ENCODE results near the gene PES1.
"Not testable (repeated sequence)": the region's sequence is repeated elsewhere in the genome, so short reads cannot be mapped to it uniquely, and the experiment has no call there.

Gene PES1

DNA sequence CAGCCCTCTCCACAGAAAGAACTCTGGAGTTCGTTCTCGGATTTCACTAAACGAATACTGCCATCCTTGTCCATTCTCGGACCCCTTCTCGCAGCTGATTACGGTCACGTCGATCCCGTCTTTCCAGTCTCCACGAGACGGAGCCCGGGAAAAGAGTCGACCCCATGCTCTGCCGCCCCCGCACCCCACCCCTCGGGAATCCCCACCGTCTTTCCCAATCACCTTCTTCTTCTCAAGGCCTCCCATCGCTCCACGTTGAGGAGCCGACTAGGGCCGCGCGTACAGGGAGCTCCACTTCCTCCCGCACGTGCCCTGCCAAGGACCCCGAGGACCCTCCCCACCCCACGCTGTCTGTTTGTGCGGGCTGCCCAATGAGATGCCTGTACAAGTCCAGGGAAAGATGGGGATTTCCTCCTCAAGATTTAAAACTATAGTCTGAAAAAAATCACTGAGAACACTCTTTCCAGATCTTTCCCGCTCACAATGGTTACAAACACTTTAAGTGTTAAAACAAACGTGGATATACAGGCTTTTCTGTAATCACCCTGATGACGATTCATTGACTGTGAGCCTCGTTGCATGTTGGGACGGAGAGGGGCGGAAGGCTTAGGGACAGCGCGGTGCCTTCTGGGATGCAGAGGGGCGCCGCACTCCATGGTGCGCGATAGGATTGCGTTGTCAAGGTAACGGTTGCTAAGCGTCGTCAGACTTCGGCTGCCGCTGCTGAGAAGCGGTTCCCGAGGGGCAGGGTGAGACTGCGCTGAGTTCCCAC, at the start of gene PES1:
Gene PES1 (minus strand): TSS at position 323 of the 772 bp plus-strand sequence. CDS start 77 bp downstream, at position 246.
- DNase-seq = peak; percentile 97

DNA sequence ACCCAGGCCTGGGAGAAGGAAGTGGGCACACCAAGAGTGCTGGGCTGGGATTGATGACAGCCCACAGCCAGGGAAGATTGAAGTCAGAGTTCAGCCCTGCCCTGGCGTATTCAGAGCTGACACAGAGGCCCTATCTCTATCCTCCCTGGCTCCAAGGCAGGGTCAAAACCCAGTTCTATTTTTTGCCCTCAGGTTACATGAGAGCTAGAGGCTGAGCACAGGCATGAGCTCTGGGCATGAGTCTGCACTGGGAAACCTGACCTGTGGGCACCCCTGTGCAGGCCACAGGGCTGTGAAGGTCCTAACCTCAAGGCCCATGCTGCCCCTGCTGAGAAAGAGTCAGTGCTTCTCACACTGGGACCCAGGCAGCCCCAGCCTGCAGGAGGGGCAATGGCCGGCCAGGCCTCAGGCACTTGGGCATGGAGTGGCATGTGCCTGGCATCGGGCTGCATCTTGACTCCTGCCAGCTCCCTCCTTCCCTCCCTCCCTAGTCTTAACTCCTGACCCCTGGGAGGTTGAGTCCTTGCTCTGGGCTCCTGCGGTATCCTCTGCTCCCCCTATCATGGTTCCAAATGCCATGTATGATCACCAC, 49.2 kb upstream of the PES1 start:
- DNase-seq = no peak

DNA sequence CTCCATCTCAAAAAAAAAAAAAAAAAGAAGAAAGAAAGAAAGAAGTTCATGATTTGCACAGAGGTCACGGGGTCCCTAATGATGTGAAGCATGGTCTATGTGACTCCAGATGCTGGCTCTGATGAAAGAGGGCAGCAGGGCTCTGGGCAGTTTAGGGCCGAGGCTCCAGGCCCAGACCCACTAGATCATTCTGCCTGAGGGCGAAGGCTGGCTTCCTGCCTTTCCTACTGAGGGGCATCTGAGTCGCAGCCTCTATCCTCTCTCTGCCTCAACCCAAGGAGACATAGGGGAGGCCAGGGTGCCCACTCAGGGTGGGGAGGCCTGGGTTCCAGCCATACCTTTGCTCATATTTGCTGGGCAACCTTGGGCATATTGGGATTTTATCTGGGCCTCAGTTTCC, 48.7 kb upstream of the PES1 start:
- no peak for DNase-seq

DNA sequence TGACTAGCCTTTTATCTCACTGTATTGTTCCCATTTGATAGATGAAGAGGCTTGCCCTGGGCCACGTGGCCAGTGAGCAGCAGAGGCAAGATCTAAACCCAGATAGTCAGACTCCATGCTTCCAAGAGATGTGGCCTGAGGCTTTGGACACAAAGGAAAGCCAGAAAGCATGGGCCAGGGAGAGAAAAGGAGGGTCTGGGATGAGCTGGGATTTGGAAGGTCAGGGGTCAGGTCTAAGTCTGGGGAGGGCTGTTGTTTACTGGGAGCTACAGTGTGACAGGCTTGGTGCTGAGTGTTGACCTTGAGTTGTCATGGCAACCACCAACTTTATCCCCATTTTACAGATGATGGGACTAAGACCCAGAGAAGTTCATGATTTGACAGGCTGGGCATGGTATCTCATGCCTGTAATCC, 46.0 kb upstream of the PES1 start:
- DNase-seq = no peak

DNA sequence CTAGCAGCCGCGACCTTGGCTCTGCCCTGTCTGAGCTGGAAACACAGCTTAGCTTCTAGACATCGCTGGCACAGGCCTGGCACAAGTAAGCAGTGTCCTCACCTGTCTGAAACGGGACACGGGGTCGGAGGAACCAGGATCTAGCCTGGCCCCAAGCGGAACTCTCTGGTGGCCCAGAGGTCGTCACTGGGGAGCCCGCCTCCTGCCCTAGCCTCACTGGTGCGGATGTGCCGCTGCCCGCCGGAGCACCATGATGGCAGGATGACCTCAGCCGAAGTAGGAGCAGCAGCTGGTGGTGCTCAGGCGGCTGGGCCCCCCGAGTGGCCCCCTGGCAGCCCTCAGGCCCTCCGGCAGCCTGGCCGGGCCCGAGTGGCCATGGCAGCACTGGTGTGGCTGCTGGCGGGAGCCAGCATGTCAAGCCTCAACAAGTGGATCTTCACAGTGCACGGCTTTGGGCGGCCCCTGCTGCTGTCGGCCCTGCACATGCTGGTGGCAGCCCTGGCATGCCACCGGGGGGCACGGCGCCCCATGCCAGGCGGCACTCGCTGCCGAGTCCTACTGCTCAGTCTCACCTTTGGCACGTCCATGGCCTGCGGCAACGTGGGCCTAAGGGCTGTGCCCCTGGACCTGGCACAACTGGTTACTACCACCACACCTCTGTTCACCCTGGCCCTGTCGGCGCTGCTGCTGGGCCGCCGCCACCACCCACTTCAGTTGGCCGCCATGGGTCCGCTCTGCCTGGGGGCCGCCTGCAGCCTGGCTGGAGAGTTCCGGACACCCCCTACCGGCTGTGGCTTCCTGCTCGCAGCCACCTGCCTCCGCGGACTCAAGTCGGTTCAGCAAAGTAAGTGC, 44.7 kb upstream of the PES1 start:
- DNase-seq = no peak

DNA sequence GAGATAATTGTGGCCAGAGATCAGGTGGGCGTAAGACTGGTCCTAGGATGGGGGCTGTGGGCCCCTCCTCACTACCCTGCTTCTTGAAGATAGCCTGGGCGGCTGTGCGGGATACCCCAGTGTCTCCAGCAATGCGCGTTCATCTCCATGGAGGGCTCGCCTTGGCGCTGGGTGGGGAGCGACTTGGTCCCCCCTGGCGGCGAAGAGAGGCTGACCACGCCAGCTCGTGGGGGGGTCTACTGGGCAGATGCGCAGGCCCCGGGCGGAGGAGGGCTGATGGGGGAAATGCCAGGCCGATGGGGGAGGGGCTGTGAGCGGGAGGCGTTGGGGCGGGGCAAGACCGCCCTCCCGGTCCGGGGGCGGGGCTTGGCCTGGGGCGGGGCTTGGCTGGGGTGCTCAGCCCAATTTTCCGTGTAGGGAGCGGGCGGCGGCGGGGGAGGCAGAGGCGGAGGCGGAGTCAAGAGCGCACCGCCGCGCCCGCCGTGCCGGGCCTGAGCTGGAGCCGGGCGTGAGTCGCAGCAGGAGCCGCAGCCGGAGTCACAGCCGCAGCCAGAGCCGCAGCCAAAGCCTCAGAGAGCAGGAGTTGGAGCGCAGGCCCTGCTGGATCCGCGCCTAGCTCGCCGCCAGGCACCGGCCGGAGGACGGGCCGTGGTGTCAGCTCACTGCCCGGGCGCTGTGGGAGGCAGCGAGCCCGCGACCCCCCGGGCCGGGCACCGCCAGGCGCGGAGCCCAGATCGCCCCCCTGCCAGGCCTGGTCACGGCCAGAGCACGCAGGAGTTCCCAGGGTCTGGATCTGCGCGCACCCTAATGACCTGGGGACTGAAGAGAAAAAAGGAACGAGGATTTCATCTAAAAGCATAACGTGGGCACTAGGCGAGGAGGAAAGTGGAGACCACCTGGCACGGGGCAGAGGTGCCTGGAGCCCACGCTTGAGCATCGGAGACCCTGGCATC, 43.8 kb upstream of the PES1 start, which contains the start of gene SLC35E4:
Gene SLC35E4 (plus strand): TSS at position 509 of the 953 bp plus-strand sequence. CDS start 670 bp downstream, outside the sequence.
- peak; percentile 92 for DNase-seq

DNA sequence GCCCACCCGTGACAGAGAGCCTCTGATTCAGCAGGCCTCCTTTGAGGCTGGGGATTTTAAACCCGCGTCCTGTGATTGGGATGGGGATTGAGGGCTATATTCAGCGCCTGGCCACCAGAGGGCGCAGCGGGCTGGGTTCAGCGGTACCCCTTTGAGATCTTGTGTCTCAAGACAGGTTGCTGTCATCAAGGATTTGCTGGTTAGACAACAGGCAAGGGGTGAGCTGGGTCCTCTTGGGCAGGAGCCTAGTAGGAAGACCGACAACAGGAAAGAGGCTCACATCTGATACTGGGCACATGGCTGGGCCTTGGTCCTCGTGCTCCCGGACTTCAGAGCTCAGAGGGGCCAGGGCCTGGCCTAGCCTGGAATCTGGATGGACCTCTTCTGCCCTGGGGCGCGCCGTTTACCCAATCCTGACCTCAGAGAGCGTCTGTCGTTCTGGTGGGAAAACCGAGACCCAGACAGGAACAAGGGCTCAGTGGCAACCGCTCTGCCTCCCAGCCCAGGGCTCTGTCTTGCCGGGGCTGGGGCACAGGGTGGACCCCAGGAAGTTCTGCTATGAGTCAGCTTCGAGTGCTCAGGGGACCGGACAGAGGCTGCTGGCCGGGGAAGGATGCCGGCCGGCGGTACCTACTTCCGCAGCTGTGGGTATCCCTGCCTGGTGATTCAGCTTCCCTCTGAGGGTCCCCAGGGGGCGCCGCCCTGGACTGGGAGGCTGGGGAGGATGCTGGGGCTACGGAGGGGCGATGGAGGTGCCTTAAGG, 42.9 kb upstream of the PES1 start:
- peak; percentile 85 for DNase-seq

DNA sequence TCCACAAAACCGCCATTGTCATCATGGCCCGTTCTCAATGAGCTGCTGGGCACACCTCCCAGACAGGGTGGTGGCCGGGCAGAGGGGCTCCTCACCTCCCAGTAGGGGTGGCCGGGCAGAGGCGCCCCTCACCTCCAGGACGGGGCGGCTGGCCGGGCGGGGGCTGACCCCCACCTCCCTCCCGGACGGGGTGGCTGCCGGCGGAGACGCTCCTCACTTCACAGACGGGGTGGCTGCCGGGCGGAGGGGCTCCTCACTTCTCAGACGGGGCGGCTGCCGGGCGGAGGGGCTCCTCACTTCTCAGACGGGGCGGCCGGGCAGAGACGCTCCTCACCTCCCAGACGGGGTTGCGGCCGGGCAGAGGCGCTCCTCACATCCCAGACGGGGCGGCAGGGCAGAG, 39.8 kb upstream of the PES1 start:
- DNase-seq = not testable (repeated sequence)

DNA sequence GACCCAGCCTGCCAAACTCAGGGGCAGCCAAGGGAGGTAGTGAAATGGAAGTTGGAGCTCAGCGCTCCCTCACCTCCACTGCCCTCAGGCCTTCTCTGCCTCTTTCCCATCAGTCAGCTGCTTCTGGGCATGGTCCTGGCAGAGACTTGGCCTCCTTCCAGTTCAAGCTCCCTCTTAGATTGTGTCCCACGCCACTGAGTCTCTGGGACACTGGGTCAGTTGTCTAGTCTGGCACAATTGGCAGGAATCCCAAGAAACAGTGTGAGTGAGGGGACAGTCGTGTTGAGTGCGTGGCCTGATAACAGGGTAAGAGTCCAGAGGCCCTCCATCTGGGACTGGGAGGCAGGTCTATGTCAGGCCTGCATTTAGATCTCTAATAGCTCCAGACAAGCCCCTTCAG, 36.8 kb upstream of the PES1 start:
- no peak for DNase-seq

DNA sequence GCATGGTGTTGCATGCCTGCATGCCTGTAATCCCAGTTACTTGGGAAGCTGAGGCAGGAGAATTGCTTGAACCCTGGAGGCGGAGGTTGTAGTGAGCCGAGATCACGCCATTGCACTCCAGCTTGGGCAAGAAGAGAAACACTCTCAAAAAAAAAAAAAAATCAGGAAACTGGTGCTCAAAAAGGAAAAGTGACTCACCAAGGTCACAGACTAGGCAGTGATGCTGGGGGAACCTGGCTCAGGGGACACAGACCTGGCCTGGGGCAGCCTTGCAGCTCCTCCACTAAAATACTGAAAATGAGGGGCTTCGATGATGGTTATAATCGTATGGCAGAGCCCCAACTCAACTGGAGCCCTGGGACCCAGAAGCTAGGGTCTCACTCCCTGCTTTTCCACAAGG, 35.8 kb upstream of the PES1 start:
- DNase-seq = no peak

DNA sequence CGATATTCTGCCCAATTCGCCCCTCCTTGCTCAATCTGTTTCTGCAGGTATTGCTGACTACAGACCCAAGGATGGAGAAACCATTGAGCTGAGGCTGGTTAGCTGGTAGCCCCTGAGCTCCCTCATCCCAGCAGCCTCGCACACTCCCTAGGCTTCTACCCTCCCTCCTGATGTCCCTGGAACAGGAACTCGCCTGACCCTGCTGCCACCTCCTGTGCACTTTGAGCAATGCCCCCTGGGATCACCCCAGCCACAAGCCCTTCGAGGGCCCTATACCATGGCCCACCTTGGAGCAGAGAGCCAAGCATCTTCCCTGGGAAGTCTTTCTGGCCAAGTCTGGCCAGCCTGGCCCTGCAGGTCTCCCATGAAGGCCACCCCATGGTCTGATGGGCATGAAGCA, 34.7 kb upstream of the PES1 start:
- no peak for DNase-seq

DNA sequence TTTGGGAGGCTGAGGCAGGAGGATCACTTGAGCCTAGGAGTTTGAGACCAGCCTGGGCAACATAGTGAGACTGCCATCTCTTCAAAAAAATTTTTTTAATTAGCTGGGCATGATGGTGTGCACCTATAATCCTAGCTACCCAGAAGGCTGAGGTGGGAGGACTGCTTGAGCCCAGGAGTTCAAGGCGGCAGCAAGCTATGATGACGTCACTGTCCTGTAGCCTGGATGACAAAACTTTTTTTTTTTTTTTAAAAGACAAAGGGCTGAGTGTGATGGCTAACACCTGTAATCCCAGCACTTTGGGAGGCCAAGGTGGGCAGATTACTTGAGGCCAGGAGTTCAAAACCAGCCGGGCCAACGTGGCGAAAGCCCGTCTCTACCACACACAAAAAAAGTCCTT, 28.2 kb upstream of the PES1 start:
- not testable (repeated sequence) for DNase-seq

DNA sequence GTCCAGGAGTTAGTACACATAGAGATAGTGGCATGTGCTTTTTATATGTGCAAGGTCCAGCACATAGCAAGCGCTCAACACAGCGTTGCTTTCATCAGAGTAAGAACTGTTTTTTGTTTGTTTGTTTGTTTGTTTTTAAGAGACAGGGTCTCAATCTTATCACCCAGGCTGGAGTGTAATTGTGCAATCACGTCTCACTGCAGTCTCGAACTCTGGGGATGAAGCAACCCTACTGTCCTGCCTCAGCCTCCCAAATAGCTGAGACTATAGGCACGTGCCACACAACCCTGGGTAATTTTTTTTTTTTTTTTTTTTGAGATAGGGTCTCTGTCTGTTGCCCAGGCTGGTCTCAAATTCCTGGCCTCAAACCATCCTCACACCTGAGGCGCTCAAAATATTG, 26.1 kb upstream of the PES1 start:
- DNase-seq = no peak

DNA sequence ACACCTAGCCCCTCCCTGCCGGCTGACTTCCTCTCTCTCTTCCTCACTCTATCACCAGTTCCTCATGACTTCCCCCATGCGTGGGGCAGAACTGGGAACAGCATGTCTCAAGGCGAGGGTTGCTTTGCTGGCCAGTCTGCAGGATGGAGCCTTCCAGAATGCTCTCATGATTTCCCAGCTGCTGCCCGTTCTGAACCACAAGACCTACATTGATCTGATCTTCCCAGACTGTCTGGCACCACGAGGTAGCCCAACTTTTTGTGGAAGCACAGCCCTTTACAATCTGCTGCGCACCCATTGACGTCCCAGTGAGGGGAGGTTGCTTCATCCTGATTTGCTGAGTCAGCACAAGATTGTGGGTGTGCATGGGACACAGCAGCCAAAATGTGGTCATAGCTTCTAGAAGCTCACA, 23.8 kb upstream of the PES1 start:
- peak; percentile 13 for DNase-seq

DNA sequence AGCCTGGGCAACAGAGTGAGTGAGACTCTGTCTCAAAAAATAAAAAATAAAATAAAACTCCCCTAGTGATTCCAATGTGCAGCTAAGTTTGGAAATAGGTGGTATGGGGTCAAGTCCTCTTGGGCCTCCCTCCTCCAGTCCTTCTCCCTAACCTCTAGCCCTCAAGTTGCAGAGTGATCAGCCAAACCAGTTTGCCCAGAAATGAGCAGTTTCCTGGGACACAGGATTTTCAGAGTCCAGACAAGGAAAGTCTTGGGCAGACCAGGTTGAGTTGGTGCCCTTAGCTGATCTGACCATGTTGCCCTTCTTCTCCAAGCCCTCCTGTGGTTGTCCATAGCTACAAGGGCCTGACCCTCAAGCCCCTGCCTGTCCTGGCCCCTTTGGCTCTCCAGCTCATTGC, 23.2 kb upstream of the PES1 start:
- DNase-seq = no peak

DNA sequence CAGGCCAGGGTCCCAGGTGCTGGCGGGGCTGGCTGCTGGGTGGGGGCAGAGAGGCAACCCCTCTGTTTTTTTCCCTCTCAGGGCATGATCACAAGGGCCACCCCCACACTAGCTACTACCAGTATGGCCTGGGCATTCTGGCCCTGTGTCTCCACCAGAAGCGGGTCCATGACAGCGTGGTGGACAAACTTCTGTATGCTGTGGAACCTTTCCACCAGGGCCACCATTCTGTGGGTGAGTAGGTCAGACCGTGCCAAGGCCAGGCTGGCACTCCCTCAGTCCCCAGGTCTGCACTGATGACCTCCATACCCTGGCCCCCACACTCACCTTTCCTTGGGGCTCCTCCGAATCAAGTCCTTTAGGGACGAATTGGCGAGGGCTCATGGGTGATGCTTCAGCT, 22.6 kb upstream of the PES1 start:
- no peak for DNase-seq

DNA sequence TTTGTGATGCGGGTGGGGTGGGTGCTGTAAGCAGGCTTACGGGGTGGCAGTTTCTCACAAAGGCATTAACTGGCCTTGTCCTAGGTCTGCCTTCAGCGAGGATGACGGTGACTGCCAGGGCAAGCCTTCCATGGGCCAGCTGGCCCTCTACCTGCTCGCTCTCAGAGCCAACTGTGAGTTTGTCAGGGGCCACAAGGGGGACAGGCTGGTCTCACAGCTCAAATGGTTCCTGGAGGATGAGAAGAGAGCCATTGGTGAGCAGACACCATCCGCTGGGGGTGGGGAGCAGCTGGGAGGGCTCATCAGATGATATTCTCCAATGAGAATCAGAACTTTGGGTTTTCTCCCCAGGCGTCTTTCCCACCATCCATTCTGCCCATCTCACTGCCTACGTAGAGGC, 21.1 kb upstream of the PES1 start:
- no peak for DNase-seq

DNA sequence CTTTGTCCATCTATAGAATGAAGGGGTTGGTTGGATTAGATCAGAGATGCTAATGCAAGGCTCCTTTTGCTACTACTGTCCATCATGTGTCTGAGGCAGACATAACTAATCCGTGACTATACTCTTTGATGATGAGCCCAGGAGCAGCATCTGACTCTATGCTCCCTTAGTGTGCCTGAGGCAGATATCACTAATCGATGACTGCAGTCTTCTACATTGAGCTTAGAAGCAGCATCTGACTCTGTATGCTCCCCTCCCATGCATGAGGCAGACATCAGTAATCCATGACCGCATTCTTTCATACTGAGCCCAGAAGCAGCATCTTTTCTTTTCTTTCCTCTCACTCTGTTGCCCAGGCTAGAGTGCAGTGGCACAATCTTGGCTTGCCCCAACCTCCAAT, 19.5 kb upstream of the PES1 start:
- DNase-seq = no peak

DNA sequence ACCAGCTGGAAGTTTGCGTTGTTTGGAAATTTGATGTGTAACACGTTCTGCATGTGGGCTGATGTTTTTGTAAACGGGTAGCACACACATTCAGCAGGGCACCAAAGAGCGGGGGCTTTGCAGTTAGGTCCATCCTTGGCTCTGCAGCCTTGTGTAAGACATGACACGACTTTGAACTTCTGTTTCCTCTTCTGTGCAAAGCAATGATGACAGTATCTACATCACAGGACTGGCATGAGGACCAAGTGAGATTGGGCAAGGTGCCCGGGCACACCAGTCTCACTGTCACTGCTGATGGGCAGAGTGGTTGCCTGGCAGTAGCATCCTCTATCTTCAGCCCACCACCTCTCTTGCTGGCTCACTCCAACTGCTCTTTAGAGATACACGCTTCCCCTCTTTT, 18.6 kb upstream of the PES1 start:
- peak; percentile 61 for DNase-seq

DNA sequence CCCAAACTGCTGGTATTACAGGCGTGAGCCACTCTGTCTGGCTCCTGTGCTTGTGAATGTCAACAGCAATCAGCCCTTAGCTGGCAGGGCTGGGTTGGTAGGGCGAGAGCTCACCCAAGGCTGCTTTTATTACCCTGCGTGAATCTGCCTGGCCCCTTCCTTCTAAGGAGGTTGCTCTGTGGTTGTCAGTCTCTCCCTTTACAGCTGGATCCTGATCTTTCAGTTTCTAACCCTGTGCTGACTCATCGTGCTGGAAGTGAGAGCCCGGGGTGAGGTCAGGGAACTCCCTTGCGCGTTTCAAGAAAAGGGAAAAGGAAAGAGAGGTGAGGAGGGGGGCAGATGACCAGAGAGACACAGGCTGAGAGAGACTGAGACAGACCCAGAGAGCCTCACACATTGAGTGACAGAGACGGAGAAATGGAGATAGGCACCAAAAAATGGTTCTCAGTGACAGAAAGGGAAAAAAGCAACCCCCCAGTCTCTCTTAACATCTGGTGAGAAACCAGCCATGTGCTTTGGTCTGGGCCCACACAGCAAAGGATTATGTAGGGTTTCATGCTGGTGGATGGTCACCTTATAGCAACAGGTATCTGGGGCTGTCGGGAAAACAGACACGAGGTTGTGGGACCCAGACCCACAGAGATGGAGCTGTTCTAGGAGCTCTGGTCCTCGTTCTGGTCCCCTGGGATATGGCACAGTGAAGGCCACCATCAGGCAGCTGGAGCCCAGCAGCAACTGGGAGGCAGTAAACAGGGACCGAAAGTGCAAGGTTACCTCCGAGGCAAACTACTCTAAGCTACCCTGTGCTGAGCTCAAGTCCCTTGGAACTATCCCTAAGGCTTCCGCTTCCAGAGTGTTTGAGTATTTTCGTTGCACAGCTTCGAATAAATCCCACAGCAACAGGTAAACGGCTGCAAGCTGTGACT, 17.8 kb upstream of the PES1 start:
- peak; percentile 58 for DNase-seq

DNA sequence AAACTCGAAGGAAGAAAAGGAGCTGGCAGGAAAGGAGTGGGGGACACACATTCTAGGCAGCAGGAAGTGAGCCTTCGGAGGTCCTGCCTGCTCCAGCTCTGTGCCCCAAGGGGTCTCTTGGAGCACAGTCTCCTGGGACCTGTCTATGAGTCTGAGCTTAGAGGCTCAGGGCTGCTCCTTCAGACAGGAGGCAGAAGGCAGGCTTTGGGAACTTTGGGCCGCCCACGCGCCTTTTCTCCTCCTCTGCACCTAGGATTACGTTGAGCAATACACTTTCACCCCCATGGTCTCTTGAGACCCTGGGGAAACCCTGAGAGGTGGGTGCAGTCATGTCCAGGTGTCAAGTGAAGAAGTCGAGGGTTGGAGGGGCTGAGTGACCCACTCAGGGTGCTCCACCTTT, 16.2 kb upstream of the PES1 start:
- no peak for DNase-seq
